Middle frontal gyrus (tissue), 1 donor: Measurements from ENCODE around the gene GABRG3.
A peak's percentile ranks its signal among the peaks of the same experiment; 100 is the strongest.

Source experiments
- DNase-seq: peaks from one replicate; pipeline ENCODE4 v3.0.0-alpha.2; 2015; ENCODE audit warnings: low spot score; ENCODE audit errors: extremely low spot score

Gene GABRG3

GRCh38 chr15:27490867-27491595 is 520.0 kb downstream of the GABRG3 start:
- no peak for DNase-seq

- peak; percentile 50 for DNase-seq
Observed at GRCh38 chr15:27491666-27492621, 521.0 kb downstream of the GABRG3 start.

DNA sequence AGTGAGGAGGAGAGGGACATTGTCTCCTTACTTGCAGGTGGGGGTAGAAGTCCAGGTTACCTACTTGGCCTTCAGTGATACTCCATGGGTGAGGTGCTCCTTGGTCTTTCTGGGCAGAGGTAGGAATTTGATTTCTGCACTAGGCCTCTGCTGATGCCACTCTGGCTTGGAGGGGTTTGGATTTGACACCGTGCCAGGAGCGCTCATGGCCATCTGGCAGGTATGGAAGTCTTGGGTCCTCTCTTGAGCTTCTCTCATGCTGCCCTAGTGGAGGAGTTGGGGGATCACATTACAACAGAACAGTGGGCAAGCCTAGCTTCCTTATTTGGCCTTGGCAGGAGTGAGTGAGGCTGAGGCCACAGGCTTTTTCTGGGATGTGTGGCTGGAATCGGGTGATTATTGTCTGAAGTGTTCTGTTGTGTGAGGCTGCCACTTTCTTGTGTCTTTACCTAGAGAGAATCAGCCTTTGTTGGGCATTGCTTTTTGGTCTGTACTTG is 525.0 kb downstream of the GABRG3 start:
- no peak for DNase-seq

DNA sequence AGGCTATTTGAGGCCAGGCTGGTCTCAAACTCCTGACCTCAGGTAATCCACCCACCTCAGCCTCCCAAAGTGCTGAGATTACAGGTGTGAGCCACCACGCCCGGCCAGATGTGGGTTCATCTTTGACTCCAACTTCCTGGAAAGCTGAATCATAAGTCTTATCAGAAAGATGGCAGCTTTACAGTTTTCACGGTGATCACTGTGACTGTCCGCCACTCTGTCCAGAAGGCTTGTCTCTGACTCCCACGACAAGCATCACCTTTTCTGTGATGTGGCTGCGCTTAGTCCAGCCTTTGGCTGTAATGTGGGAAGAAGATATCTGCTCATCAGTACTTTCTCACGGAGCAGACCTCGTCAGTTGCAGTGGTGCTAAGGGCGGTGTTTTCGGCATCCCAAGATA is 527.7 kb downstream of the GABRG3 start:
- DNase-seq = no peak

GRCh38 chr15:27499191-27499590 is 528.2 kb downstream of the GABRG3 start:
- DNase-seq = no peak

DNA sequence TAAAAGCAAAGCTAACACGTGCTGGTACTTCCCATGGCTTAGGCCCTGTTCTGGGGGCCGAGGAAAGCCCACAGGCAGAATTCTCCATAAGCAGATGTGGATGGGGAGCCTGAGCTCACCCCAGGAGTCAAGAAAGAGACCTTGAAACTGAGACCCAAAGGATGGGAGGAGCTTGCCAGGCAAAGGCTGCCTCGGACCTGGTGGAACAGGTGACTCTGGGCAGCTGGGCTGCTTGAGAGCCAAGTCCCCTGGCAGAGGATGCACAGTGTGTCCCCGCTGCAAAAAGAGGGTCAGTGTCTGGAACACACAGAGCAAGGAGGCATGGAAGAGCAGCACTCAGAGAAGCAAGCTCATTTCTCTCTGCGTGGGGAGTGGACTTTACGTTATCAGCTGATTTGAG is 528.7 kb downstream of the GABRG3 start:
- no peak for DNase-seq

DNA sequence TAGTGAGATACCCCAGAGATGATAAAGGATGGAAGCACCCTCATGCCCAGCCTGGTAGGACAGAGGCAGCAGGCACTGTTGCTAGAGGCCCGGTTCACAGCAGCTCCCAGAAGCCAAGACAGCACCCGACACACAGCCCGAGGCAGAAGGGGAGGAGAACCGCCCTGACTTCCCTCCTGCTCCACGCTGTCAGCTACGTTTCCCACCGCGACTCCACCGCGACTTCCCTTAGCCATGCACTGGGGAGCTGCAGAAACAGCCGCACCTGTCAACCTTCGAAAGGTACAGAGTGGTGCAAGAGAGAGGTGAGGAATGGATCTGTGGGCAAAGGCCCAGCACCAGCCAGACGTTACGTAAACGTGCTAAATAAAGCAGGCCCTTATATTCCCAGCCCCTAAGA is 529.2 kb downstream of the GABRG3 start:
- DNase-seq = no peak

DNA sequence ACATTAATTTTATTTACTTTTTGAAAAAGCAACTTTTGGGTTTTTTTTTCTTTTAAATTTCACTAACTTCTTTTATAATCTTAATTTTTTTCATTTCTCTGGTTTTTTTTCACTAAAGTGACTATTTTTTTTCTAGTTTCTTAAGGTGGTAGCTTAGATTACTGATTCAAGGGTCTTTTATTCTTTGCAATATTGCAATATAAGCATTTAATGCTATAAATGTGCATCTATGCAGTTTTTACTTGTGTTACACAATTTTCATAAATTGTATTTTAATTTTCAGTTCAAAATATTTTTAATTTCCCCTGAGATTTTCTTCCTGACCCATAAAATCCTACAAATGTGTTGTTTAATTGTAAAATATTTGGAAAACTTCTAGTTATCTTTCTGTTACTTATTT is 535.8 kb downstream of the GABRG3 start:
- no peak for DNase-seq

DNA sequence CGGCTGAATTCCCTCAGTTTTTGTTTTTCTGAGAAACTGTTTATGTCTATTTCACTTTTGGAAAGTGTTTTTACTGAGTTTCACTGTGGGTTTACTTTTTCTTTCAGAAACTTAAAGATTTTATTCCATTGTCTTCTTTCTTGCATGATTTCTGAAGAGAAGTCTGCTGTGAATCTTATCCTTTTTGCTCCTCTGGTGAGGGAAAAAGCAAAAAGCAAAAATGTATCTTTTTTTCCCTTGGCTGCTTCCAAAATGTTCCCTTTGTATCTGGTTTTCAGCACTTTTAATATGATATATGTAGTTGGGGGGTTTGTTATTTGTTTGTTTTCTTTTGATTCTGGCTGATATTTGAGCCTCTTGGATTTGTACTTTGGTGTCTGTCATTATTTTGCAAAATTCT is 538.0 kb downstream of the GABRG3 start:
- DNase-seq = no peak

DNA sequence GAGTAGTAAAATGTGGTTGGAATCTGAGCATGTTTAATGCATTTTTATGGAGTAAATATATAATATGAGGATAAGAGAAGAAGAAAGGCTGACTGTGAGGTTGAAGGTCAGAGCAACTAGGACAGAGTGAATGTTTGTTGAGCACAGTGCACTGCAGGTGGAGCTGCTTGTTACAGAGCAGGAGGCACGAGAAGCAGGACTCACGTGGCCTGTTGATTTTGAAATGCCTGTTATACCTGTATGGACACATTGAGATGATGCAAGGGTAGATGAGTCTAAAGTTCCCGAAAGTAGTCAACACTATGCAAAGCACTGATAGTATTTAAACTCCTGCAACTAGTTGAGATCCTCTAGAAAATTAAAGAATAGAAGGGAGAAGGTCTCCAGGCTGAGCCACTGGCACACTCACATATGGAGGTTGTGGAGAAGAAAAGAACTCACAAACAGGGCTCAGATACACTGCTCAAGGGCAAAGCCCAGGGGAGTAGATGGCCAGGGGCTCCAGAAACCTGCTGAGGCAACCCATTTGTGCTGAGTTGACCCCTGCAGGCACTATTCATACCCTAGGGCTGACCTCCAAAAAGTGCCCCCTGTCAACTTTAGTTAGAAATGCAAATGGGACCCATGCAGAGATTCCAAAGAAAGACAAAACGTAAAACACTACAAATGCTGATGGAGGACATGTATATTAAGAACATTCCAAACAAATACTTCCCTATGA is 541.5 kb downstream of the GABRG3 start:
- no peak for DNase-seq

DNA sequence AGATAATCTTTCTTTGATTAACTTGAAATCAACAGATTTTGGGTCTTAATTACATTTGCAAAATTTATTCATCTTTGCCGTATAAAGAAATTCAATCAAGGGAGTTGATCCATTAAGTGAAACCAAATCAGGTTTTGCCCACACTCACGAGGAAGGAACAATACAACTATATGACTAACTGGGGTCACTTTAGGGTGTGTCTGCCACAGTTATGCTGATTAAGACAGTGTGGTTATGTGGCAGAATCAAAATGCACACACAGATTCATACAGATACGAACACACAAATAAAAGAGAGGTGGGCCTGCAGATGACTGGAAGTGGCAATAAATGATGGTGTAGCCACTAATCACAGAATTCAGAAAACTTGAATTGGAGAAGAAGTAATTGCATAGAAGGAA is 543.5 kb downstream of the GABRG3 start:
- DNase-seq = no peak

- DNase-seq = no peak
Observed at GRCh38 chr15:27527490-27528067, 556.6 kb downstream of the GABRG3 start.

DNA sequence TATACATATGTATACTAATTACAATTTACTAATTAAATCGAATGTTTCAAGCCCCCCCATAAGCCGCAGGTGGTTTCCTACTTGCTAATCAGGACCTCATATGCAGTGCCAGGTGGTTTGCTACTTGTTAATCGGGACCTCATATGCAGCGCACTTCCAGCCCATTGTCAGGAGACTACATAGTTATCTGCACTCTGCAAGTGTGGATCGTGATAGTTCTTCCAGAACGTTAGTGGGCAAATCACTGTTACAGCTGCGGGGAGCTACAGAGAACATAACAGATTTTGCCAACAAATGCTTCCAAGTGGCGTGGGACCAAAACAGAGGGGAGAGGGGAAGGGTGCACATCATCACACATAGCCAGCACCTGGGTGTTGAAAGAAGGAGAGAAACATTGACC is 558.4 kb downstream of the GABRG3 start:
- DNase-seq = no peak

DNA sequence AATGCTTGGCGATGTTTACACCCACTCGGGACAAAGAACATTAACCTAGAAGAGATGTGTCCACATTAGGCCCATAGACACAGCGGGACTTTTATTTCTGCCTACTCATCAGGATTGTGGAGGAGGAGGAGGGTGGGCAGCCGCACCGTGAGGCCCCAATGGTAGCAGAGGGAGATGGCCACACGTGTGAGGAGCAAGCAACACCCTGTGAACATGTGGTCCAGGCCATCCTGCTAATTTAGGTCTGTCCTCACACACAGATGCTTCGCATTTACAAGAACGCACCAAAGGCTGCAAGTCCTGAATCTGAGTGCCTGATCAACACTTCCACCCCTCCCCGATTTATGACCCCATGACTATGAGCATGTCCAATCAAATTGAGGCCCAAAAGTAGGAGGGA is 560.0 kb downstream of the GABRG3 start:
- no peak for DNase-seq

- DNase-seq = no peak
Observed at GRCh38 chr15:27532358-27532757, 561.4 kb downstream of the GABRG3 start.

DNA sequence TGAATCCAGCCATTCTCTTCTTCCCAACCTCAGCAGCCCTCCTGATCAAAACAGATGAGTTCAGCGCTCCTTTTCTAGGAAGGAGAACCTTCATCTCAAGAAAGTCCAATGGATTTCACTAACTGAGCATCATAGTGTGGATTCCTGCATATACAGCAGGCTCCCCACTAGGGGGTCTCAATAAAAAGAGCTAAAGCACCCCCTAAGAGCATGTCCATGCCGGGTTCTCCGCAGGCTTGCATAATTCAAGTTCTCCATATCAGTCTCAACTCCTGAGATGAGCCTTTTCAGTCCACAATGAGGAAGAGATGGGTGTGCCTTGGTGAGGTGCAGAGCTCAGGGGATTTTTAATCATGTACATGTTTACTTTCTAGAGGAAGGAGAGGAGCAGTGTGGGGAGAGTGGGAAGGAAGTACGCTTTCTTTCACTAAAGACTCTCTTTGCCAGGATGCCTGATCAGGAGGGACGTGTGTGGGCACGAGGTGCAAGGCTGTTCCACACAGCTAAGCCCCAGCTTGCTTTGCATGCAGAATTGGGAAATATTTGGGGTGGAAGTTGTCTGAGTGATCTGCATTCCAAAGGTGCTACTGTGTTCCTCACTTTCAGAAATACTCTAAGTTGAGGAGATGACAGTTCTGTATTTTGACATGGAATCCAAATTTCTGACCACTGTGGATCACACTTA is 564.6 kb downstream of the GABRG3 start:
- DNase-seq = peak; percentile 11

- DNase-seq = no peak
Observed at GRCh38 chr15:27538325-27538724, 567.3 kb downstream of the GABRG3 start.

DNA sequence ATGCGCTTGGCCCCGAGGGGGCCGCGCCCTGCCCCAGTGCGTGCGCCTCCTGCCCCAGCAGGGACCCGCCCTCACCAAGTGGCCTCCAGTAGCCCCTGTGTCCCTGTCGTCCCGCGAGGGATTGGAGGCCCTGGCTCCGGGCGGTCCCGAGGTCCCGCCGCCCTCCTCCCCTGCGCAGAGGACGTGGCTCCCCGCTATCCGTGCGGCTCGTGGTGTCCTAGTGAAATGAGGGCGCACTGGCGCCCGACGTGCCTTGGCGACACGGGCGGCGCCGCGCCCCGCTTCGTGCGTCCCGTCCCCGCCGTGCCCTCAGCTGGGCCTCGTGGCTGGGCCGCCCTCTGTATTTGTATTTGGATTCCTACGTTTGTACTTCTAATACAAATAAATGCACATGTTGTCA is 570.6 kb downstream of the GABRG3 start:
- DNase-seq = no peak

DNA sequence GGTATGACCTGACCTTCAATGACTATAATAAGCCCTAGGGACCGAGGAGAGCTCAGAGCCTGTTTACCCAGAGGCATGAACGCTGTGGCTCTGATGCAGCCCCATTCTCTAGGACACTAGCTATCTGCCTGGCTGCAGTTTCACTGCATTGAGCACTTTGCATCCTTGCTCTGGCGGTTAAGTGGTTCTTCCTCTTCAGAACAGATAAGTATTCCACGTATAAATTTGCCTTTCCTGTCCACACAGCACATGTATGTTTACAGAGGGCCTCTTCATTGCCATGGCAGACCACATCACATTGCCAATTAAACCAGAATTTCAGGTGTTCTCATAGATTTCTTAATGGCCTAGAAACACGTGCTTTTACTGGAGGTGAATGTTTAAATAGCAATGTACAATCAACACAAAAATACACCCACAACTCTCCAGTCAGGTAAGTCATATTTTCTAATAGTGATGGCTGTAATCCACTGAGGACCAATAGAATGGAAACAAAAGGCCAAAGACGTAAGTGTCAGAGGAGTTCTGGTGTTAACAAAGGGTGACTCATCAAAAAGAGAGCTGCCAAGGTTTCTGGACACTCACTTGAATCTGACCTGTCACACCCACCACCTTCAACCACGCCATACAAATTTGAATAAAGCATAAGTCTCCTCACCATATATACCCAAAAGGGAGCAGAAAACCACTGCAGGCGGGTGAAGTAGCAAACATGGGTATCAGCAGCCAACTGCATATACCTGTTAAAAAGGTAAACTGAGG is 574.7 kb downstream of the GABRG3 start:
- DNase-seq = no peak

- no peak for DNase-seq
Observed at GRCh38 chr15:27549746-27550145, 578.8 kb downstream of the GABRG3 start.
